ENCODE results near the gene IL34.

DNA sequence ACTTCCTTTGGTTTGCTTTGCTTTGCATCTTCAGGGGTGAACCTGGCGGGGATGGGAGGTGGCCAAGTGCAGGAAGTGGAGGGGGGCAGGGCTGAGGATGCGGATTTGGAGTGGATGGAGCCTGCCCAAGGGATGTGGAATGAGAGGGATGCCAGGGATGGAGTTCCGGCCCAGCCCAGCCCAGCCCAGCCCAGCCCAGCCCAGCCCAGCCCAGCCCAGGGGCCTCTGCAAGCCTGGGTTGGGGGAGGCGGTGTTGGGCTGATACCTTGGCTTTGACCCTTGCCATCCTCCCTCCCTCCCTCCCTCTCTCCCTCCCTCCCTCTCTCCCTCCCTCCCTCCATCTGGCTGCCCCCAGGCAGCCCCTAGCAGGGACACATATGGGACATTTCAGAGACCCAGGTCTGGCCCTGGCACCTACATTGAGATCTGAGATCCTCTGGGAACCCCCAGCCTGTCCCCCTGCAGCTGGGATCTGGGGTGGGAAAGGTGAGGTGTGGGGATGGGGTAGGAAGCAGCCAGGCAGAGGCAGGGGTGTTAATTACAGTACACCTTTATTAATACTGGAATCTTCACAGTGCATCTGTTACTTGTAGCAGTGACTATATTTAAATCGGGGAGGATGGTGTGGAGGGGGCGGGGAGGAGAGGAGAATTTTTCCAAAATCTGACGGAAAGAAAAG is 14.5 kb downstream of the IL34 start:
- TF ChIP-seq EZH2 (IDR thresholded peaks at IDR 0.05; ENCODE audit: borderline replicate concordance, low read length) = no peak
- TF ChIP-seq, protein P1, sequence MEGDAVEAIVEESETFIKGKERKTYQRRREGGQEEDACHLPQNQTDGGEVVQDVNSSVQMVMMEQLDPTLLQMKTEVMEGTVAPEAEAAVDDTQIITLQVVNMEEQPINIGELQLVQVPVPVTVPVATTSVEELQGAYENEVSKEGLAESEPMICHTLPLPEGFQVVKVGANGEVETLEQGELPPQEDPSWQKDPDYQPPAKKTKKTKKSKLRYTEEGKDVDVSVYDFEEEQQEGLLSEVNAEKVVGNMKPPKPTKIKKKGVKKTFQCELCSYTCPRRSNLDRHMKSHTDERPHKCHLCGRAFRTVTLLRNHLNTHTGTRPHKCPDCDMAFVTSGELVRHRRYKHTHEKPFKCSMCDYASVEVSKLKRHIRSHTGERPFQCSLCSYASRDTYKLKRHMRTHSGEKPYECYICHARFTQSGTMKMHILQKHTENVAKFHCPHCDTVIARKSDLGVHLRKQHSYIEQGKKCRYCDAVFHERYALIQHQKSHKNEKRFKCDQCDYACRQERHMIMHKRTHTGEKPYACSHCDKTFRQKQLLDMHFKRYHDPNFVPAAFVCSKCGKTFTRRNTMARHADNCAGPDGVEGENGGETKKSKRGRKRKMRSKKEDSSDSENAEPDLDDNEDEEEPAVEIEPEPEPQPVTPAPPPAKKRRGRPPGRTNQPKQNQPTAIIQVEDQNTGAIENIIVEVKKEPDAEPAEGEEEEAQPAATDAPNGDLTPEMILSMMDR (IDR thresholded peaks at IDR 0.05; ENCODE audit: low read length) = no peak

Data from OCI-LY1 (cell line).